Large intestine (tissue), 12 donors: ENCODE measurements around the gene TUBB1. TPM values are rescaled to one million over a fixed set of nuclear protein-coding genes. Genes with fewer than 3 reads are reported as not detected.

Experiments
- DNase-seq, 2 donors: peaks; one replicate each; pipeline versions ENCODE4 v3.0.0 to v3.0.0-alpha.2; 2013
- H3K27ac ChIP-seq: one replicate; pipeline ENCODE4 v1.5.1; 2013; ENCODE audit warnings: low read length
- H3K27me3 ChIP-seq: 2 replicates; pipeline ENCODE4 v1.6.1; 2013; ENCODE audit warnings: low read length; ENCODE audit not compliant: control insufficient read depth, insufficient read depth
- H3K36me3 ChIP-seq: 2 replicates; pipeline ENCODE4 v1.6.1; 2013; ENCODE audit warnings: low read length; ENCODE audit not compliant: control insufficient read depth, insufficient read depth
- H3K4me1 ChIP-seq: one replicate; pipeline ENCODE4 v1.6.1; 2013; ENCODE audit warnings: low read length; ENCODE audit not compliant: control insufficient read depth, insufficient read depth
- H3K4me3 ChIP-seq: one replicate; pipeline ENCODE4 v1.5.1; 2013; ENCODE audit warnings: low read length
- H3K9me3 ChIP-seq: one replicate; pipeline ENCODE4 v1.6.1; 2013; ENCODE audit warnings: mild to moderate bottlenecking, low read depth, low read length, moderate library complexity; ENCODE audit not compliant: control insufficient read depth
- WGBS: methylation state at CpG from one replicate; pipeline ENCODE4 v1.1.5; 2013; ENCODE audit warnings: low lambda C conversion rate; ENCODE audit not compliant: insufficient coverage; 5-methylcytosine and 5-hydroxymethylcytosine counted together
- long read RNA-seq, 11 donors: transcript quantifications; one replicate each; lab custom pipeline, GENCODE V29; 2026
- polyA plus RNA-seq: library from polyadenylated mRNA; unstranded; fragments of 120-200 nt; gene quantifications from one replicate; pipeline ENCODE4 v1.2.1, GENCODE V29; 2013

Gene TUBB1
- polyA plus RNA-seq, result 0.52 TPM
- long read RNA-seq, donor 1, partial matches to known transcripts, result 1,149 of 1,164 reads
- long read RNA-seq, donor 1, other reads (novel, unspliced or antisense), result 15 of 1,164 reads
- long read RNA-seq, donor 2, result 0 reads
- long read RNA-seq, donor 3, partial matches to known transcripts, result 5,173 of 5,193 reads
- long read RNA-seq, donor 3, other reads (novel, unspliced or antisense), result 20 of 5,193 reads
- long read RNA-seq, donor 4, result 0 reads
- long read RNA-seq, donor 5, partial matches to known transcripts, result 1,143 of 1,143 reads
- long read RNA-seq, donor 5, other reads (novel, unspliced or antisense), result 0 of 1,143 reads
- long read RNA-seq, donor 6, partial matches to known transcripts, result 2,597 of 2,638 reads
- long read RNA-seq, donor 6, other reads (novel, unspliced or antisense), result 41 of 2,638 reads
- long read RNA-seq, donor 7, partial matches to known transcripts, result 0 of 1 reads
- long read RNA-seq, donor 7, other reads (novel, unspliced or antisense), result 0 of 1 reads
- long read RNA-seq, donor 8, result 0 reads
- long read RNA-seq, donor 9, result 0 reads
- long read RNA-seq, donor 10, partial matches to known transcripts, result 270 of 2,487 reads
- long read RNA-seq, donor 10, other reads (novel, unspliced or antisense), result 2,217 of 2,487 reads
- long read RNA-seq, donor 11, partial matches to known transcripts, result 1,644 of 1,678 reads
- long read RNA-seq, donor 11, other reads (novel, unspliced or antisense), result 34 of 1,678 reads

- Histone ChIP-seq H3K27me3 (no peaks in the 10 kb centered on the region), H3K4me1 (no peaks in the 10 kb centered on the region), H3K4me3 (no peak within 1 kb of the TSS), H3K27ac (no peak within 1 kb of the TSS), H3K9me3 (no peaks in the 10 kb centered on the region), H3K36me3 (peaks cover 17% of the 10 kb centered on the region)
- no CpG with 5 or more reads among the region's 5 CpGs for WGBS
- DNase-seq, result no peak
These were observed at the start of gene TUBB1 for GRCh38 chr20:59019217-59019616. Gene TUBB1, plus strand, starts transcription at chr20:59019429. Its CDS starts 94 bp downstream, at chr20:59019523.

- WGBS, result 79% methylated on average over 2 of the region's 2 CpGs
- H3K27me3 ChIP-seq, result no peaks in the 10 kb centered on the region
- DNase-seq, result no peak
- no peaks in the 10 kb centered on the region for H3K9me3 ChIP-seq
- no peak overlapping the region for H3K4me3 ChIP-seq
- no peak overlapping the region for H3K27ac ChIP-seq
- no peaks in the 10 kb centered on the region for H3K4me1 ChIP-seq
- H3K36me3 ChIP-seq, result no peaks in the 10 kb centered on the region
These were observed 49.8 kb upstream of the TUBB1 start for GRCh38 chr20:58969439-58969838.

- Histone ChIP-seq H3K36me3 (no peaks in the 10 kb centered on the region), H3K27me3 (no peaks in the 10 kb centered on the region), H3K4me1 (no peaks in the 10 kb centered on the region), H3K9me3 (no peaks in the 10 kb centered on the region), H3K4me3 (no peak overlapping the region), H3K27ac (no peak overlapping the region)
- no peak for DNase-seq
- WGBS, result no CpG with 5 or more reads among the region's 1 CpG
These were observed 49.1 kb upstream of the TUBB1 start for GRCh38 chr20:58970146-58970545.

GRCh38 chr20:58971429-58971828 is 47.8 kb upstream of the TUBB1 start:
- no peak overlapping the region for H3K4me3 ChIP-seq
- WGBS, result 100% methylated on average over 1 of the region's 6 CpGs

GRCh38 chr20:58973179-58973578 is 46.0 kb upstream of the TUBB1 start:
- Histone ChIP-seq H3K4me1 (no peaks in the 10 kb centered on the region), H3K9me3 (peaks cover 4% of the 10 kb centered on the region), H3K36me3 (no peaks in the 10 kb centered on the region), H3K27ac (no peak overlapping the region), H3K4me3 (no peak overlapping the region), H3K27me3 (no peaks in the 10 kb centered on the region)
- DNase-seq, result no peak
- 50% methylated on average over 1 of the region's 4 CpGs for whole genome bisulfite sequencing

More at GRCh38 chr20:58971429-58971828, 47.8 kb upstream of the TUBB1 start:
- Histone ChIP-seq H3K27me3 (no peaks in the 10 kb centered on the region), H3K36me3 (no peaks in the 10 kb centered on the region), H3K27ac (no peak overlapping the region), H3K9me3 (peaks cover 1% of the 10 kb centered on the region), H3K4me1 (no peaks in the 10 kb centered on the region)
- DNase-seq, result no peak

GRCh38 chr20:58973866-58974265 is 45.4 kb upstream of the TUBB1 start:
- Histone ChIP-seq H3K9me3 (peaks cover 4% of the 10 kb centered on the region), H3K4me1 (no peaks in the 10 kb centered on the region), H3K27me3 (no peaks in the 10 kb centered on the region), H3K27ac (no peak overlapping the region), H3K36me3 (no peaks in the 10 kb centered on the region), H3K4me3 (no peak overlapping the region)
- no peak for DNase-seq
- WGBS, result 93% methylated on average over 3 of the region's 3 CpGs

GRCh38 chr20:58975353-58975752 is 43.9 kb upstream of the TUBB1 start:
- H3K4me3 ChIP-seq, result no peak overlapping the region
- no CpG with 5 or more reads among the region's 1 CpG for WGBS
- H3K27me3 ChIP-seq, result no peaks in the 10 kb centered on the region
- no peak for DNase-seq
- H3K9me3 ChIP-seq, result peaks cover 4% of the 10 kb centered on the region
- H3K4me1 ChIP-seq, result no peaks in the 10 kb centered on the region
- H3K36me3 ChIP-seq, result no peaks in the 10 kb centered on the region
- H3K27ac ChIP-seq, result no peak overlapping the region

- H3K9me3 ChIP-seq, result peaks cover 4% of the 10 kb centered on the region
- WGBS, result 83% methylated on average over 2 of the region's 3 CpGs
- H3K4me1 ChIP-seq, result no peaks in the 10 kb centered on the region
- DNase-seq, result no peak
- H3K4me3 ChIP-seq, result no peak overlapping the region
- no peaks in the 10 kb centered on the region for H3K27me3 ChIP-seq
- no peak overlapping the region for H3K27ac ChIP-seq
- no peaks in the 10 kb centered on the region for H3K36me3 ChIP-seq
These were observed 43.0 kb upstream of the TUBB1 start for GRCh38 chr20:58976061-58976730.

GRCh38 chr20:58978351-58979190 is 40.7 kb upstream of the TUBB1 start:
- Histone ChIP-seq H3K27ac (no peak overlapping the region), H3K9me3 (peaks cover 4% of the 10 kb centered on the region), H3K27me3 (no peaks in the 10 kb centered on the region), H3K4me1 (peaks cover 4% of the 10 kb centered on the region), H3K4me3 (no peak overlapping the region), H3K36me3 (no peaks in the 10 kb centered on the region)
- no peak for DNase-seq
- 80% methylated on average over 2 of the region's 6 CpGs for WGBS
